Neural progenitor cell (in vitro differentiated cells): Measurements from ENCODE around the gene KRTCAP3. TPM values are rescaled to one million over a fixed set of nuclear protein-coding genes. Genes with fewer than 3 reads are reported as not detected.

Experiments
- DNase-seq: peaks from one replicate; pipeline ENCODE4 v3.0.0-alpha.2; 2016; ENCODE audit warnings: low spot score
- H2AFZ ChIP-seq: fragments of 200-600 bp; sonication (generic); replicated peaks from 2 replicates; pipeline ENCODE4 v1.6.1; 2016; ENCODE audit warnings: antibody characterized with exemption
- H3F3A ChIP-seq: fragments of 200-600 bp; sonication (generic); 2 replicates; pipeline ENCODE4 v1.6.1; 2016; ENCODE audit warnings: antibody characterized with exemption, low read depth
- H3K27ac ChIP-seq: fragments of 200-600 bp; sonication (generic); 2 replicates; pipeline ENCODE4 v1.5.1; 2016; ENCODE audit warnings: mild to moderate bottlenecking
- H3K27me3 ChIP-seq: fragments of 200-600 bp; sonication (generic); 2 replicates; pipeline ENCODE4 v1.6.1; 2016; ENCODE audit warnings: mild to moderate bottlenecking, moderate library complexity
- H3K36me3 ChIP-seq: fragments of 200-600 bp; sonication (generic); 2 replicates; pipeline ENCODE4 v1.5.1; 2016
- H3K4me1 ChIP-seq: fragments of 200-600 bp; sonication (generic); 2 replicates; pipeline ENCODE4 v1.6.1; 2016; ENCODE audit warnings: mixed run types
- H3K4me2 ChIP-seq: fragments of 200-600 bp; sonication (generic); 2 replicates; pipeline ENCODE4 v1.6.1; 2016
- H3K4me3 ChIP-seq: fragments of 200-600 bp; sonication (generic); 2 replicates; pipeline ENCODE4 v1.5.1; 2016
- H3K79me2 ChIP-seq: fragments of 200-600 bp; sonication (generic); 2 replicates; pipeline ENCODE4 v1.6.1; 2016; ENCODE audit warnings: low read depth
- H3K9ac ChIP-seq: fragments of 200-600 bp; sonication (generic); 2 replicates; pipeline ENCODE4 v1.6.1; 2016
- H3K9me3 ChIP-seq: fragments of 200-600 bp; sonication (generic); 2 replicates; pipeline ENCODE4 v1.5.1; 2016; ENCODE audit warnings: low read depth
- H4K20me1 ChIP-seq: fragments of 200-600 bp; sonication (generic); 2 replicates; pipeline ENCODE4 v1.6.1; 2016; ENCODE audit warnings: low read depth
- H3K27ac Mint-ChIP-seq: 3 replicates; pipeline ENCODE4 v1.8.0; 2021; ENCODE audit warnings: mixed read lengths
- H3K27me3 Mint-ChIP-seq: 2 replicates; pipeline ENCODE4 v1.8.0; 2022; ENCODE audit warnings: low read depth, mild to moderate bottlenecking, inconsistent platforms, moderate library complexity, mixed read lengths; ENCODE audit not compliant: insufficient read depth
- H3K36me3 Mint-ChIP-seq: 3 replicates; pipeline ENCODE4 v1.8.0; 2021; ENCODE audit warnings: mixed read lengths
- H3K4me1 Mint-ChIP-seq: 3 replicates; pipeline ENCODE4 v1.8.0; 2021; ENCODE audit warnings: mixed read lengths
- H3K4me3 Mint-ChIP-seq: 3 replicates; pipeline ENCODE4 v1.8.0; 2021; ENCODE audit warnings: mild to moderate bottlenecking, moderate library complexity, mixed read lengths
- H3K9me3 Mint-ChIP-seq: 3 replicates; pipeline ENCODE4 v1.8.0; 2020; ENCODE audit warnings: mixed read lengths
- EZH2 ChIP-seq: fragments of 200-600 bp; sonication (generic); IDR thresholded peaks from 2 replicates; pipeline ENCODE4 v1.6.1; 2017; ENCODE audit warnings: antibody characterized with exemption, mild to moderate bottlenecking, moderate library complexity
- EZH2phosphoT487 ChIP-seq: fragments of 200-600 bp; sonication (generic); IDR thresholded peaks from 2 replicates; pipeline ENCODE4 v1.6.1; 2017; ENCODE audit warnings: antibody characterized with exemption
- total RNA-seq: library from RNA; depleted of rRNA; stranded (reverse); fragments of >200 nt; gene quantifications from 2 replicates; pipeline ENCODE4 v1.2.3, GENCODE V29; 2015; ENCODE audit warnings: low replicate concordance
- TF ChIP-seq, protein P1 (sequence below): fragments of 200-600 bp; sonication (generic); IDR thresholded peaks from 2 replicates; pipeline ENCODE4 v1.5.1; 2017; ENCODE audit warnings: antibody characterized with exemption, mild to moderate bottlenecking

KRTCAP3 gene
- total RNA-seq, 1 donor from 2014 or later = 0.88 TPM

DNA sequence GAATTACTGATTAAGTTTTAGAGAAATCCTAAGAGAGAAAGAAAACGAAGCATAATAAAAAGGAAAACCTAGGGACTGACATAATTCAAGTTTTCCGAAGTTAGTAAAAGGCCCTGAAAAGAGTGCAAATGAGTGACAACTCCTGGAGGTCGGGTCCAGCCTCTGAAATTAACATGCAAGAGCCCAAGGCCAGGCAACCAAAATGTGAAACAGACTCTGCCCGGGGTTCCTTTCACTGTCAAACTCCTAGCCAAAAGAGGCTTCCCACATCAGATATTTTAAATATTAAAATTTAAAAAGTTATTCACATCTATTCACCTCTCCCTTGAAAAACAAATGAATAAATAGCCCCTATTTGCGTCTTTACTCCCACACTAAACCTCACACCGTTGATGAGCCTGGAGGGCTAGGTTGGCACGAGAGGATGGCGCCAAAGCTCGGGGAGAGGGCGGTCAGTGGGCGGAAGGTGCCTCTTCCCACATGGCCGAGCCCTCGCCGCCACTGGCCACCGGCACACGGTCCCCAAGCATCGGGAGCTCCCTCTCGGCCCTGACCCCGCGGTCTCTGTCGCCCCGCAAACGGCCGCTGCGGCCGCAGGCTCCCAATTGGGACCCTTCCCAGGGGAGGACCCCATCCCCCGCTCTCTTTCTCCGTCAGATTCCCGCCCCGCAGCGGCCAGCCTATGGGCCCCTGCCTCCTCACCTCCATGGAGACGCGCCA is 33.4 kb upstream of the KRTCAP3 start:
- H3K4me1 ChIP-seq = peaks cover 4% of the 10 kb centered on the region
- H3K9ac ChIP-seq = peak overlapping the region; percentile 90
- H3K79me2 ChIP-seq = peaks cover 56% of the 10 kb centered on the region
- peak; percentile 77 for DNase-seq
- no peak for TF ChIP-seq EZH2phosphoT487
- H3K9me3 ChIP-seq = no peaks in the 10 kb centered on the region
- Mint-ChIP-seq H3K27me3 (peaks cover 2% of the 10 kb centered on the region), H3K9me3 (peaks cover 7% of the 10 kb centered on the region), H3K4me1 (peaks cover 18% of the 10 kb centered on the region), H3K4me3 (peak overlapping the region; percentile 87), H3K27ac (peak overlapping the region; percentile 68), H3K36me3 (peaks cover 6% of the 10 kb centered on the region)
- H3K27me3 ChIP-seq = no peaks in the 10 kb centered on the region
- H3K4me3 ChIP-seq = peak overlapping the region; percentile 99
- H3F3A ChIP-seq = peaks cover 20% of the 10 kb centered on the region
- peaks cover 39% of the 10 kb centered on the region for H4K20me1 ChIP-seq
- peak overlapping the region; percentile 82 for H3K4me2 ChIP-seq
- peak overlapping the region; percentile 95 for H2AFZ ChIP-seq
- peak overlapping the region; percentile 86 for H3K27ac ChIP-seq
- no peaks in the 10 kb centered on the region for H3K36me3 ChIP-seq

DNA sequence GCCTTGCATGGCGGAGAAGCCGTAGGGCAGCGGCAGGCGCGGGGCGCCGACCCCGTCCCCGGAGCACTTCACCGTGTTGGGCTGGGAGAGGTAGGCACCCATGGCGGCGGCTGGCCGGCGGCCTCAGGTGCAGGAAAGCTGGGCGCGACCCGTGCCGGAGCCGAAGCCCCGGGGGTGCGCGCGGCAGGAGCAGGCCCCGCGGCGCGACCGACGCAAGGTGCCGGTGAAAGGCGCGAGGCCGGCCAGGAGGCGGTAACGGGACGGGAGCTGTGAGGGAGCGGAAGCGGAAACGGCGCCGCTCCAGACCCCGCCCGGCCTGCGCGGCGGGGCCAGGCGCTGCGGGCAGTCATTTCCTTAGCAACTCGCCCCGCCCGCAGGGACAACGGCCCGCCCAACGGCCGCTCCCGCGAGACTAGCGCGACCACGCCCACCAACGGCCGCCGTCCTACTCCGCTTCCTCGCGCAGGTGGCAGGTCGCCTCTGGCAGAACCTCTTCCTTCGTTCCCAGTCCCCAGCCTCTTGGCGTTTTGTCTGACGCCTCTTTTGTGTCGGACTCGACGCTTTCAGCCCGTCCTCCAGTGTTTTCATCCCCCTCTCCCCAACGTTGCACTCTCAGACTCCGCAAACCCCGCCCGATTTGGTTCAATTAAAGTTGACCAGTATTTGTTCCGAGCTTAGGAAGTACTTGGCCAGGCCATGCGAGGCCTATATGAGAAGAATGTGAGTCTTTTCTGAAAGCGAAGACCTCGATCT is 32.7 kb upstream of the KRTCAP3 start, which contains the start of gene PPM1G:
PPM1G (minus strand) TSS at position 271 of the 753 bp plus-strand sequence; CDS start at position 102, 169 bp downstream.
- H3K36me3 Mint-ChIP-seq = peaks cover 6% of the 10 kb centered on the region
- no peaks in the 10 kb centered on the region for H3K27me3 ChIP-seq
- H3K4me3 ChIP-seq = peak within 1 kb of the TSS; percentile 99
- no peaks in the 10 kb centered on the region for H3K9me3 ChIP-seq
- H3K27ac Mint-ChIP-seq = peak within 1 kb of the TSS; percentile 93
- peak within 1 kb of the TSS; percentile 94 for H3K4me3 Mint-ChIP-seq
- peak; percentile 98 for DNase-seq
- no peak for TF ChIP-seq EZH2phosphoT487
- TF ChIP-seq EZH2 = no peak
- TF ChIP-seq, protein P1, sequence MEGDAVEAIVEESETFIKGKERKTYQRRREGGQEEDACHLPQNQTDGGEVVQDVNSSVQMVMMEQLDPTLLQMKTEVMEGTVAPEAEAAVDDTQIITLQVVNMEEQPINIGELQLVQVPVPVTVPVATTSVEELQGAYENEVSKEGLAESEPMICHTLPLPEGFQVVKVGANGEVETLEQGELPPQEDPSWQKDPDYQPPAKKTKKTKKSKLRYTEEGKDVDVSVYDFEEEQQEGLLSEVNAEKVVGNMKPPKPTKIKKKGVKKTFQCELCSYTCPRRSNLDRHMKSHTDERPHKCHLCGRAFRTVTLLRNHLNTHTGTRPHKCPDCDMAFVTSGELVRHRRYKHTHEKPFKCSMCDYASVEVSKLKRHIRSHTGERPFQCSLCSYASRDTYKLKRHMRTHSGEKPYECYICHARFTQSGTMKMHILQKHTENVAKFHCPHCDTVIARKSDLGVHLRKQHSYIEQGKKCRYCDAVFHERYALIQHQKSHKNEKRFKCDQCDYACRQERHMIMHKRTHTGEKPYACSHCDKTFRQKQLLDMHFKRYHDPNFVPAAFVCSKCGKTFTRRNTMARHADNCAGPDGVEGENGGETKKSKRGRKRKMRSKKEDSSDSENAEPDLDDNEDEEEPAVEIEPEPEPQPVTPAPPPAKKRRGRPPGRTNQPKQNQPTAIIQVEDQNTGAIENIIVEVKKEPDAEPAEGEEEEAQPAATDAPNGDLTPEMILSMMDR = no peak
- H3K4me1 ChIP-seq = peaks cover 4% of the 10 kb centered on the region
- peaks cover 18% of the 10 kb centered on the region for H3K4me1 Mint-ChIP-seq
- peak within 1 kb of the TSS; percentile 95 for H2AFZ ChIP-seq
- H3K9ac ChIP-seq = peak within 1 kb of the TSS; percentile 90
- peaks cover 34% of the 10 kb centered on the region for H4K20me1 ChIP-seq
- no peaks in the 10 kb centered on the region for H3K36me3 ChIP-seq
- H3K9me3 Mint-ChIP-seq = peaks cover 7% of the 10 kb centered on the region
- H3K27ac ChIP-seq = peak within 1 kb of the TSS; percentile 86
- H3K79me2 ChIP-seq = peaks cover 49% of the 10 kb centered on the region
- peak within 1 kb of the TSS; percentile 82 for H3K4me2 ChIP-seq
- H3K27me3 Mint-ChIP-seq = peaks cover under 1% of the 10 kb centered on the region
- peaks cover 20% of the 10 kb centered on the region for H3F3A ChIP-seq

DNA sequence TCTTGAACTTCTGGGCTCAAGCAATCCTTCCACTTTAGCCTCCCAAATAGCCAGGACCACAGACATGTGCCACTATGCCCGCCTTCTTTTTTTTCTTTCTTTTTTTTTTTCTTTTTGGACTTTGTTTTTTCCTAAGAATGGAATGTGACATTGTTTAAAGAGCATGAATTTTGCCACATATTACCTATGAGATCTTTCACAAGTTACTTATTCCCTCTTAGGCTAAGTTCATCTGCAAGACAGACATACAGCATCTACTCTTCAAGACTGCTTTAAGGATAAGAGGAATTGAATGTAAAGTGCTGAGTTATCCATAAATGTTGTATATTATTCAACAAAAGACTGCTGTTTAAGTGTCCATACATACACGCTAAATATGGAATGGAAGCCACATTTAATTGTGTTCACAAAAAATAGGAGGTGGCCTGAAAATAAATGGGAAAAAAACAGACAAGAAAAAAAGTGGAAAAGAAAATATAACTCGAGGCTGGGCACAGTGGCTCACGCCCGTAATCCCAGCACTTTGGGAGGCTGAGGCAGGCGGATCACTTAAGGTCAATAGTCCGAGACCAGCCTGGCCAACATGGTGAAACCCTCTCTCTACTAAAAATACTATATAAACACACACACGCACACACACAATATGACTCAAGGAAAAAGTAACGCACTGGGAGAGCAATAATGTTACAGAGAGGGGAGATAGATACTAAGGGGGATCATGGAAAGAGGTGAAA is 29.6 kb upstream of the KRTCAP3 start:
- Mint-ChIP-seq H3K27me3 (no peaks in the 10 kb centered on the region), H3K9me3 (peaks cover 7% of the 10 kb centered on the region), H3K4me3 (no peak overlapping the region), H3K27ac (no peak overlapping the region), H3K4me1 (peaks cover 12% of the 10 kb centered on the region), H3K36me3 (no peaks in the 10 kb centered on the region)
- no peak overlapping the region for H3K4me2 ChIP-seq
- no peaks in the 10 kb centered on the region for H3K27me3 ChIP-seq
- H3K79me2 ChIP-seq = peaks cover 18% of the 10 kb centered on the region
- peaks cover 20% of the 10 kb centered on the region for H3F3A ChIP-seq
- DNase-seq = no peak
- H3K9me3 ChIP-seq = no peaks in the 10 kb centered on the region
- H3K36me3 ChIP-seq = no peaks in the 10 kb centered on the region
- TF ChIP-seq, protein P1 = no peak
- no peak for TF ChIP-seq EZH2
- no peak for TF ChIP-seq EZH2phosphoT487
- H3K9ac ChIP-seq = no peak overlapping the region
- no peak overlapping the region for H2AFZ ChIP-seq
- H3K27ac ChIP-seq = no peak overlapping the region
- H3K4me3 ChIP-seq = no peak overlapping the region
- peaks cover 4% of the 10 kb centered on the region for H3K4me1 ChIP-seq
- H4K20me1 ChIP-seq = peaks cover 16% of the 10 kb centered on the region
